ENCODE measurements around the gene WTIP. TPM values are rescaled to one million over a fixed set of nuclear protein-coding genes. Genes with fewer than 3 reads are reported as not detected.

WTIP gene
- total RNA-seq, 1 experiment from 2014 or later = 8.4 TPM

DNA sequence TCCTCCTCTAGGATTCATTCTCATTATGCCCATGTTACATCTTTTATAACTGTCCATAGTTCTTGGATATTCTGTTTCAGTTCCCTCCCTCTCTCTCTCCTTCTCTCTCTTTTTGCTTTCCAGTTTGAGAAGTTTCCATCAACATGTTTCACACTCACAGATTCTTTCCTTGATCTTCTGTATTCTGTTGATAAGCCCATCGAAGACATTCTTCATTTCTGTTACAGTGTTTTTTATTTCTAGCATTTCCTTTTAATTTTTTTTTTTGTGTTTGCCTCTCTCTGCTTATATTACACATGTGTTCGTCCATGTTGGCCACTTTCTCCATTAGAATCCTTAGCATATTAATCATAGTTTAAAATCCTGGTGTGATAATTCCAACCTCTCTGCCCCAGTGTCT is 68.3 kb downstream of the WTIP start:
- Histone ChIP-seq H4K20me1 (ENCODE audit: insufficient read depth) (no peaks in the 10 kb centered on the region), H3K27me3 (ENCODE audit: insufficient read depth, low read length) (peaks cover 23% of the 10 kb centered on the region; the same call in 1 of the 2 replicates), H3K4me2 (ENCODE audit: low read length) (no peak overlapping the region), H3K27ac (ENCODE audit: low read depth, low read length) (no peak overlapping the region), H3K9me2 (ENCODE audit: insufficient read depth) (no peaks in the 10 kb centered on the region), H3K36me3 (ENCODE audit: control insufficient read depth in 1 of 2, insufficient read depth in 2 of 2, low read length in 2 of 2) (no peaks in the 10 kb centered on the region), H3K9ac (ENCODE audit: low read length) (no peak overlapping the region), H3K9me3 (ENCODE audit: control insufficient read depth in 1 of 2, insufficient read depth in 1 of 2, low read depth in 1 of 2, low read length in 2 of 2) (no peaks in the 10 kb centered on the region; a peak in 1 of 4 replicates), H3K4me3 (replicated peaks in 1 of 2; ENCODE audit: low read depth in 1 of 2, low read length in 2 of 2) (no peak overlapping the region), H3K4me1 (ENCODE audit: control insufficient read depth in 1 of 2, insufficient read depth in 2 of 2, low read length in 2 of 2) (no peaks in the 10 kb centered on the region), H3K79me2 (ENCODE audit: insufficient read depth, low read length) (no peaks in the 10 kb centered on the region), H2AFZ (ENCODE audit: low read depth, low read length, poor library complexity, severe bottlenecking) (no peak overlapping the region)
- POLR2A ChIA-PET = no interaction called here
- intact Hi-C loops (cut with micrococcal nuclease) = no loop called here
- ATAC-seq (no peak), DNase-seq (ENCODE audit: low read depth, low spot score) (no peak)
- BruUV-seq (replicated peaks) = no TSS peak
- TF ChIP-seq TCF7L2 (IDR thresholded peaks at IDR 0.05; ENCODE audit: borderline replicate concordance, extremely low read depth, insufficient read depth, insufficient read length) (no peak), POLR2AphosphoS5 (IDR thresholded peaks at IDR 0.05; ENCODE audit: low read depth, low read length) (no peak), FOSL1 (IDR thresholded peaks at IDR 0.05; ENCODE audit: low read depth) (no peak), EZH2phosphoT487 (IDR thresholded peaks at IDR 0.05; ENCODE audit: borderline replicate concordance) (no peak), EZH2 (IDR thresholded peaks at IDR 0.05) (no peak), ZFX (IDR thresholded peaks at IDR 0.05) (no peak), JUND (IDR thresholded peaks at IDR 0.05) (no peak), CBX3 (IDR thresholded peaks at IDR 0.05; ENCODE audit: low read depth) (no peak; the same call in 1 of the 2 replicates), POLR2A (IDR thresholded peaks at IDR 0.05; ENCODE audit: borderline replicate concordance, extremely low read depth, insufficient read depth, insufficient read length) (no peak), RAD21 (IDR thresholded peaks at IDR 0.05; ENCODE audit: low read depth) (no peak), SRF (IDR thresholded peaks at IDR 0.05; ENCODE audit: low read depth) (no peak), CEBPB (IDR thresholded peaks at IDR 0.05; ENCODE audit: low read depth) (no peak)
- TF ChIP-seq, protein P1, sequence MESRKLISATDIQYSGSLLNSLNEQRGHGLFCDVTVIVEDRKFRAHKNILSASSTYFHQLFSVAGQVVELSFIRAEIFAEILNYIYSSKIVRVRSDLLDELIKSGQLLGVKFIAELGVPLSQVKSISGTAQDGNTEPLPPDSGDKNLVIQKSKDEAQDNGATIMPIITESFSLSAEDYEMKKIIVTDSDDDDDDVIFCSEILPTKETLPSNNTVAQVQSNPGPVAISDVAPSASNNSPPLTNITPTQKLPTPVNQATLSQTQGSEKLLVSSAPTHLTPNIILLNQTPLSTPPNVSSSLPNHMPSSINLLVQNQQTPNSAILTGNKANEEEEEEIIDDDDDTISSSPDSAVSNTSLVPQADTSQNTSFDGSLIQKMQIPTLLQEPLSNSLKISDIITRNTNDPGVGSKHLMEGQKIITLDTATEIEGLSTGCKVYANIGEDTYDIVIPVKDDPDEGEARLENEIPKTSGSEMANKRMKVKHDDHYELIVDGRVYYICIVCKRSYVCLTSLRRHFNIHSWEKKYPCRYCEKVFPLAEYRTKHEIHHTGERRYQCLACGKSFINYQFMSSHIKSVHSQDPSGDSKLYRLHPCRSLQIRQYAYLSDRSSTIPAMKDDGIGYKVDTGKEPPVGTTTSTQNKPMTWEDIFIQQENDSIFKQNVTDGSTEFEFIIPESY (IDR thresholded peaks at IDR 0.05; ENCODE audit: extremely low read depth, insufficient replicate concordance, low read length) = no peak
- TF ChIP-seq, protein P2, sequence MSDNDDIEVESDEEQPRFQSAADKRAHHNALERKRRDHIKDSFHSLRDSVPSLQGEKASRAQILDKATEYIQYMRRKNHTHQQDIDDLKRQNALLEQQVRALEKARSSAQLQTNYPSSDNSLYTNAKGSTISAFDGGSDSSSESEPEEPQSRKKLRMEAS (IDR thresholded peaks at IDR 0.05) = no peak
- RAD21 ChIA-PET (ENCODE audit: low non-redundant PET in 1 of 2, low total read pairs in 2 of 2, uncharacterized antibody in 2 of 2, unreplicated experiment in 2 of 2) = no interaction called here
- CTCF ChIA-PET = no interaction called here

Data from HCT116 (cell line).